ENCODE data around the gene EFNA5. TPM values are rescaled to one million over a fixed set of nuclear protein-coding genes. Genes with fewer than 3 reads are reported as not detected.
"Not testable (repeated sequence)": the region's sequence is repeated elsewhere in the genome, so short reads cannot be mapped to it uniquely, and the experiment has no call there.

Gene EFNA5
- total RNA-seq, 1 donor from 2014 or later: 0.23 TPM

DNA sequence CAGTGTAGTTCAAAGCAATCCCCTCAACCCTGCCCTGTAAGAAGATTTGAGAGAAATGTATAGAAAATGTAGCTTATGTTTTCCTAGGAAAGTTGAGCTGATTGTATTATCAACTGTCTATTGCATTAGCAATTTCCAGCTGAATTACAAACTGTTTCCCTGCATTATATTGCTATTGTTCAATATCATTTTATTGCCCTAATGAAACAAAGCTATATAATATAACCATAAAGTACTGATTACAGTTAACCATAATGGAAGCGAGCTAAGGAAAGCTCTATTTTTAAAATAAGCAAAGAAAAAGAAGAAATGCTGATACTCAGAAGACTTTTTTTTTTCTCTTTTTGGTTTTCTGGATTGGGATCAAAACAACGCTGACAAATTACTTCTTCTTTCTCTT is 228.3 kb downstream of the EFNA5 start:
- intact Hi-C loops (cut with micrococcal nuclease): no loop called here

DNA sequence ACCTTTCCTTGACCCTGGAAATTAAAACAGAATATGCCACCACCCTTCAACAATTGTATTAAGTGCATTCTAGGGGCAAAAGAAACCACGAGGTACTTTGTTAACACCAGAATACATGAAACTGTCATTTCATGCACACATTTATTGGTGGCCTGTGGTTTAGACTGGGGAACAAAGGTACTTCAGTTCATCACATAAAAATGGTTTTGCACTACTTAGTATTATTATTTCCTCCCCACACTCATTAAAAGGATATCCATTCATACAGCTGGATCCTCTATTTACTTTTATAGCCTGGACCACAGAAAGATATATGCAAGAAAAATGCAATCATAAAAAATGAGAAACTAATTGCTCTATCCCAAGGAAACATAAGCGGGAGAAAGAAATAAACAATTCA is 230.9 kb downstream of the EFNA5 start:
- intact Hi-C loops (cut with micrococcal nuclease): no loop called here

GRCh38 chr5:107437986-107438510 is 232.7 kb downstream of the EFNA5 start:
- intact Hi-C loops (cut with micrococcal nuclease): no loop called here

DNA sequence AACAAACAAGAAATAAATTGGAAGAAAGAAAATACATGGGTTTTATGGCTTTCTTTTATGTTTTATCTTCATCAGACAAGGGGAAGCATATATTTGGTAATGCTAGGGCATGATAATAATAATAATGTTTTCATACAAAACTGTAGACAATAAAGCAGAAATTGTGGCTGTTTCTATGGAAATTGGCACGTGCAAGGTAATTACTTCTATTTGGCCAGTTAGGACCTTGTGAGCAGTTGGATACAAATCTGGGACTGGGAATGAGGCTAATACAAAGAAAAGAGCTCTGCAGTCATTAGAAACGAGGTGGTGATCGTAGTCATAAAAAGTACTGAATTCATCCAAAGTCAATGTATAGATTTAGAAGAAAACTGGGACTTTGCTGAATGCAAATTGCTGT is 233.6 kb downstream of the EFNA5 start:
- intact Hi-C loops (cut with micrococcal nuclease): no loop called here

- intact Hi-C loops (cut with micrococcal nuclease): no loop called here
Measured at GRCh38 chr5:107436201-107436600, 234.5 kb downstream of the EFNA5 start.

- intact Hi-C loops (cut with micrococcal nuclease): no loop called here
Measured at GRCh38 chr5:107435061-107435460, 235.7 kb downstream of the EFNA5 start.

- intact Hi-C loops (cut with micrococcal nuclease): not testable (repeated sequence)
Measured at GRCh38 chr5:107433646-107434045, 237.1 kb downstream of the EFNA5 start.

GRCh38 chr5:107431998-107432397 is 238.7 kb downstream of the EFNA5 start:
- intact Hi-C loops (cut with micrococcal nuclease): no loop called here

- intact Hi-C loops (cut with micrococcal nuclease): no loop called here
Measured at GRCh38 chr5:107431536-107431935, 239.2 kb downstream of the EFNA5 start.

GRCh38 chr5:107430071-107430625 is 240.6 kb downstream of the EFNA5 start:
- intact Hi-C loops (cut with micrococcal nuclease): no loop called here

DNA sequence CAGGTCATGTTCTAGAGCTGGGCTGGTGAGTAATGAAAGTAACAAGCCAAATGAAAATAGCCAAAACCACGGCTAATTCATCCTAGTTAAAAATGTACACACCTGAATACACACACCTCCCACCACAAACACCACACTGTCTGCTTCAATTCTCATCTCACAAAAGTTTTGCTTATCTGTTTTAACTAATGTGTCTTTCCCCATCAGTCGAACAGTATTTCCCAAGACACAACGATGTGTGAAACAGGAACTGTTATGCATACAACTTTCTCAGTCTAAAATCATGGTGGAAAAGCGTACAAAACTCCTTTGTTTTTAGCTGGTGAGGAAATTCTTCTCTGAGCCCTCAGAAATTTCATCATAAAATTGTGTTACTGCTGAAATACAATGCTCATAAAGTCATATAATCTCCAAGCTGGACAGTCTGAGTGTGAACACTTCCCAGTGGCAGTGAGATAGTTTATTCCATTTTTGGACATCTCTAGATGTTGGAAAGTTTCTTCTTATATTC is 242.4 kb downstream of the EFNA5 start:
- intact Hi-C loops (cut with micrococcal nuclease): no loop called here

DNA sequence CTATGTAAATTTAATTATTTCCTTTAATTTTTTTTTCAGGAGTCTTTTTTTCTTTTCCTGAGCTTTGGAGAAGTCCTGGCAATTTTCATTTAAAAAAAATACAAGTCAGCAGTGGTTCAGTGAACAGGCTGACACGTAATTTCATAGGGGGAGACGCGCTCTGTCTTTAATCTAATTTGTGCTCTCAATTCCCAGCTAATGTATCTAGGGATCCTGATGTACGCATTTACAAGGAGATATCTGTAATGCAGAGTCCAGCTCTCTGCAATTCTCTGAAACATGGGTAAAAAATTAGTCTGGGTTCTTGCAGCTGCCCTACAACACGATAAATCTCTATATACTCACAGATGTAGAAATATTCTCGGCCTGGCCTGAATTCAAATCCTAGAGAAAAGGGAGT is 243.9 kb downstream of the EFNA5 start:
- intact Hi-C loops (cut with micrococcal nuclease): no loop called here

DNA sequence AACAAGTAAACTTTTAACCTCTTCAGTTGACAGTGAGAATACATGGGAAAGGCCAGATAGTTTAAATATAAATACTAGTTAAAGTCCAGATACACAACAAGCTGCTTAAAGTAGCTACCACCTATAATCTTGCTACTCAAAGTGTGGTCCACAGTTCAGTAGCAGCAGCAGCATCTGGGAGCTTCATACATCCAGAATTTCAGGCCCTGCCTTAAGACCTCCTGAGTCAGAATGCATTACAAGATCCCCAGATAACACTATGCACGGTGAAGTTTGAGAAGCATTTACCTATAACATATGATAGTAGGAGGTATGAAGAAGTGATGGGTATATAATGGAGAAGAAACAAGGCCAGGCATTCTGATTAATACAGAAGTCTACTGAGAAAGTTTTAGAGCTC is 244.5 kb downstream of the EFNA5 start:
- intact Hi-C loops (cut with micrococcal nuclease): no loop called here

DNA sequence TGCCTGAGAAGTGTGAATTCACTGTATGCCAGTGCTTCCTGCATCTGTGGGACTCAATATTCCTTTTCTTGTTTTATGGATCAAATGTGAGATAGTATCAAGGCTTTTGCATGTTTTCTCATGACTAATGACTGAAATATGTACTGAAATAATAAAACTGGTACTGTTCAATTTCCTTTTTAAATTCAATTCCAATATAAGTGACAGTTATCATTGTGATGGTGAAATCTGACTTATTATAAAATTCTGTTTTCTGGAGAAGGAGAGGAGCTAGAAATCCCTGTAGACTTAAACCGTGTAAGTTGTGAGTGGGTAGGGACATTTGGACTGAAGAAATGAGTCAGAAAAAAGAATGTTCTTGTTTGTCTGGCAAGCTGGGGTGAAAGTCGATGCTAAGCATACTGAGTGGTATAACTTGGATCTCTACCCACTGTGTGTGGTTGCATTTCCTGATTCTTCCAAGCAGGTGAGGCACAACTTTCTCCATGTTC is 245.2 kb downstream of the EFNA5 start:
- intact Hi-C loops (cut with micrococcal nuclease): no loop called here

GRCh38 chr5:107424491-107424890 is 246.2 kb downstream of the EFNA5 start:
- intact Hi-C loops (cut with micrococcal nuclease): no loop called here

GRCh38 chr5:107422494-107422893 is 248.2 kb downstream of the EFNA5 start:
- intact Hi-C loops (cut with micrococcal nuclease): no loop called here

DNA sequence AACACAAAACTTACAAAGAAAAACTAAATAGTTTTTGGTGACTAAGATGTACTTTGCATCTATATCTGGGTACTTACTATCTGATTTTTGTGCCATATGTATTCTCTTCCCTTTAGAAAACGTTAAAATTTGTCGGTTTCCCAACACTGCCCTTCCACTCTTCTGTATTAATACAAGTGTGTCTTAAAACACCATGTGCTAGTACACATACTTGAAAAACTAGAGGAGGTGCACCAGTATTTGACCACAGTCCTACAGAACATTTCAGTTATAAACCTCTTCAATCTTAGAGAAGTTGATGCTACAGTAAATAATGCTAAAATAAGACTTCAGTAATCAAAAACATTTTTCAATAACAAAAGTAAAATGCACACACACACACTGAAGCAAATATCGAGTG is 251.2 kb downstream of the EFNA5 start:
- intact Hi-C loops (cut with micrococcal nuclease): no loop called here

DNA sequence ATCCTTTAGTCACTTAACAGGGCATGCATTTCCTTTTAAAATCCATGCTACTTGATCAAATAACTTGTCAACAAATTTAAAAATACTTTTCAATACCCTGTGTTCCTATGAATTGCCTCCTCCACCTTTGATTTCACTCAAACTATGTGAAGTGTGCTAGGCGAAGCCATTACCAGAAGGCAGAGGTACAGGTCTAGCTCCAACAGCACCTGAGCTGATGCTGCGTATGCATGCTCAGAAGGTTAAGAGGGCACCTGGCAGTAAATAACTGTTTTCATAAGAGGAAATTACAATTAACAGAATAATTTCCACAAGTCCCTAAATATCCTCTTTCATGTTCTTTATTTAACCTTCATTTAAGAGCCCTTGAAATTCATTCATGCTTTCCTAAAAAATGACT is 251.8 kb downstream of the EFNA5 start:
- intact Hi-C loops (cut with micrococcal nuclease): no loop called here

DNA sequence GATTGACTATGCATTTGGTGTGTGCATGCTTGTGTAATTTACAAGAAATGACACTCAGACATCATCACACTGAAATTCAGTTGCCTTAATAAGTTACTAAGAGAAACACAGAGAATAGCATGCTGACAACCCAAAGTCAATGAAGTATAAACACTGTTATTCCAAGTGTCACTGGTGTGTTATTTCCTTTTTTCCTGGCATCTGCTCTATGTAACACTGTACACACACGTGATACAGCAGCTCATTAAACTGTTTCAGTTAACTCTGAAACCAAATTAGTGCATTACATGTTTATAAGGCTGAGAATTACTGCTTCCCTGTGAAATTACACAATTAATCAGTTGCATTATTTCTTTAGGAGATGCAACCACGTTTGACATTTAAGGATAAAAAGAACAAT is 252.7 kb downstream of the EFNA5 start:
- intact Hi-C loops (cut with micrococcal nuclease): no loop called here

DNA sequence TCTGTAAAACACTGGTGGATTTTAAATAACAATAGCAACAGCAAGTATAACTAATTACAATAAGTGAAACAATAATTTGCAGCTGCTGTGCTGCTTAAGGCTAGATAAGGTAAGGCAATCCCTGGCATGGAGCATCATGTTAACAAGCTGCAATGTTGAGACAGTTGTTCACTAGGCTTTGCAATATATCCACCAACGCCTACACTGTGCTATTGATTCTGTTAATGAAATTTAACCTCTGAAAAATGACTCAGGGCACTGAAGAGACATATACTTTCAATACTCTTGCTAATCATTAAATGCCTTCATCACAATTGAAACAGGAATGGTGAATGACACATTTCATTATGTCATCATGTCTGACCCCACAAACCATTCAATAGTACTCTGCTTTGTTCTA is 255.0 kb downstream of the EFNA5 start:
- intact Hi-C loops (cut with micrococcal nuclease): no loop called here

DNA sequence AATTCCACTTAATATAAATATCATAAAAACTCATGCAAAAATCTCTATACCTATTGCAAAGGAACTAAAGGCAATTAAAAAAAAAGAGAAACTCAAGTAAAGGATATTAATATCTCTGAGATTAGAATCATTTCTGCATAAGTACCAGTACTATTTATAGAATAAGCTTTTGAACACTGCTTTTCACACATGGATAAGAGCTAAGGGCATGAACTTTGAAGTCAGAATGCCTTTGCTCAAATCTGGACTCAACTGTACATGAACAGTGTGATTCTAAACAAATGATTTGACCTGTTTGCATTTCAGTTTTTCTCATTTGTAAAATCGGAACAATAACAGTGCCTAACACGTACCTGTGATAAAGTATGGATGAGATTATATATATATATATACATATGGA is 255.9 kb downstream of the EFNA5 start:
- intact Hi-C loops (cut with micrococcal nuclease): no loop called here

- intact Hi-C loops (cut with micrococcal nuclease): no loop called here
Measured at GRCh38 chr5:107413754-107414153, 257.0 kb downstream of the EFNA5 start.

GRCh38 chr5:107408564-107408963 is 262.2 kb downstream of the EFNA5 start:
- intact Hi-C loops (cut with micrococcal nuclease): no loop called here

Data from T-helper 2 cell treated with Interferon-gamma antibody and Interleukin-4, amounts not matched to agents 100 ng/mL and 5 ng/mL, for 36 hours (primary cell).